HG03457 (cell line): Measurements from ENCODE around the gene NR2C1.

Experiments
- ATAC-seq: cut with Tn5 transposase; IDR thresholded peaks from one replicate; pipeline ENCODE4 v1.9.1; 2021; ENCODE audit warnings: moderate number of reproducible peaks; ENCODE audit not compliant: unreplicated experiment

Gene NR2C1

DNA sequence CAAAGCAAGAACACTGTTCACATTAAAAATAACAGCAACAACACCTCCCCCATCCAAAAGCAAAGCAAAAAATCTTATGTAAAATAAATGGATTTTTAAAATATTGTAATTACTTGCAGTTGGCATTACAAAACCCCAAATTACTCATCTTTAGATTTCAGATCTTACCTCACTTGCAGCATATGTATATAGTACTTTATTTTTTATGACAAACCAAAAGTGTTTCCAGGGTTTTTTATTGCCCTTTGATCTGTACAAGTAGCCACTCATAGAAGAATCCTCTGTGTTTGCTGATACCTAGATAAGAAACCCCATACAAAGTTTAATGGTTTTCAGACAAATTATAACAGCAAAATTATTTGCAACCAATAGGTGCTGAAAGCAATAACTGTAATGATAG is 12.2 kb upstream of the NR2C1 start:
- ATAC-seq: no peak

DNA sequence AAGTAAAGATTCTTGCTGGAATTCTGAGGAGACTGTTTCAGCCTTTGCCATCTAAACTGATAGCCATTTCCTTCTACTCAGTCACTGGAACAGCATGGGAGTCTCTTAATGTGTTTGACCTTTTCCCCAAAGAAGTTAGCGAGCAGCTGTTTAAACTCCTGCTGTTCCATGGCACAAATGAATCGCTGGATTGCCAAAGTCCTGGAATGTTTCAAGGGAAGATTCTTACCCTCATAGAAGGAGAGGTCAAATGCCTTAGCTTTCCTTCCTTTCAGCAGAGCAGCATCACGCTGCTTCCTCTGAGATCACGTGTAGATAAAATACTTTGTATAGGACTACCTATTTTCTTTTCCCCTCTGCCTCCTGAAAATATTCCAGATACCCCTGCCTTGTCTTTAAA is 10.5 kb upstream of the NR2C1 start:
- no peak for ATAC-seq

DNA sequence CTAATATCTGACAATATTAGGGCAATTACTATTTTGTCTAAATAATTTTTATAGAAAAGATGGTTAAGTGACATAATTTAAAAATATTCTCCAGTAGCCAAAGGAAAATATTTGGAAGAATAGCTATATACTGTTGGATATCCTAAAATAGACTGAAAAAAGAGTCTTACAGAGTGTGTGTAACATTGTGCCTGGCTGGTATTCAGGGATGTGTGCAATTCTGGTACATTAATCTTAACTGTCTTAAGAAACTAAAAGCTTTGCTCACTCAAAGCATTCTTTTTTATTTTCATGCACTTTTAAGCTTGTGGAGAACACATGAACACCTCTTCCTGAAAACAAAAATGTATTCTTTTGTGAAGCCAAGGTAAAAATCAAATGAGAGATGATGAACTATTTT is 10.1 kb upstream of the NR2C1 start:
- ATAC-seq: no peak

DNA sequence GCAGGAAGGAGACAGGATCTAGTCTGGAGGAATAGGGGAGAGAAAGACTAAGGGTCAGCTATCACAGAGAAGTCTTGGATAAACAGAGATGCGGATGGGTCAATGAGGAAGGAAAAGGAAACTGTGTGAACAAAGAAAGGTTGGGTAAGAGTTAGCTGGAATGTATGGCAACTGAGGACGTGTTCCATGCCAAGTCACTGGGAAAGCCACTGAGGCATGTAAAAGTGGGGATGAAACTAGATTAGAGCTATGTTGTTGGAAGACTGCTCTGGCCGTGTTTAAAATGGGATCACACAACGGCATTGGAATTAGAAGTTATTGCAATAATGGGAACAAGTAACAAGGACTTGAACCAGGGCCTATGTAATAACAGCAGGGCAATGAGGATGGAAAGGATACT is 3.9 kb upstream of the NR2C1 start:
- no peak for ATAC-seq

DNA sequence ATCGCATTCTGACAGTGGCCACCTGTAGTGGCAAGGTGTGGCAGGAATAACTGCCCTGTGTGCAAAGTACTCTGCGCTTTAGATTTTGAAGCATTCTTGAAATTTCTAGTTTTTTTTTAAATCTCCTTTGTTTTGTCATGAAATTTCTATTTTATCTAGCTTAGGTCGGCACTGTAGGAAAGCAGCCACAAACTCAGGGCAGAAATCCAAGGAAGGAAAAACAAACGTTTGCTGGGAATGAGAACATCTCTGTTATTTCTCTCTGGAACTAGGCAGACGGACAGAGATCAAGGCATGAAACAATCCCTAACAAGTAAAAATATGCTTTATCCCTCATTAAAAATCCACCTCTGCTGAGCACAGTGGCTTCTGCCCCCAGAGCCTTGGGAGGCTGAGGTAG is 1.3 kb upstream of the NR2C1 start:
- ATAC-seq: no peak

DNA sequence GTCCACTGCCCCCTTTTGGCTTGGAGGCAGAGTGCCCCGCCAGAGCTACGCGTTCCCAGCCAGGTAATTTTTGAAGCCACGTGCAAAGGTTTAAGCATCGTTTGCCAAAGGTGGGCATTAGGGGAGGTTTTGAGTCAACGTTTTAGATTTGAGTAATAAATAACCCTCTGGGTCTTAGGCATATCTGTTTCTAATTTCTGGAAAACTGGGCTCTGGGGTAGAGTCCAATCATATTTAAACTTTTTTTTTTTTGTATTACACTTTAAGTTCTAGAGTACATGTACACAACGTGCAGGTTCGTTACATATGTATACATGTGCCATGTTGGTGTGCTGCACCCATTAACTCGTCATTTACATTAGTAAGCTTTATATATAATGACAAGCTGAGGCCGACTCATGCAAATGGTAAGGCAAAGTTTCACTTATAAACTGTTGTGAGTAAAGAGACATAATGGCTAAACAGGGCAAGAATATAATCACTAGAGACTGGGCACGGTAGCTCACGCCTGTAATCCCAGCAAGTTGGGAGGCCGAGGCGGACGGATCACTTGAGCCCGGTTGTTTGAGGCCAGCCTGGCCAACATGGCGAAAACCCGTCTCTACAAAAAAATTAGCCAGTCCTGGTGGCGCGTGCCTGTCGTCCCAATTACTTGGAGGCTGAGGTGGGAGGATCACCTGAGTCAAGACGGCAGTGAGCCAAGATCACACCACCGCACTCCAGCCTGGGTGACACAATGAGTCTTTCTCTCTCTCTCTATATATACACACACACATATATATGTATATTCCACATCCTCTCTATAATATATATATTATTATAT is 491 bp upstream of the NR2C1 start:
- ATAC-seq: no peak

GRCh38 chr12:95070378-95070777 is 3.0 kb downstream of the NR2C1 start:
- ATAC-seq: no peak

DNA sequence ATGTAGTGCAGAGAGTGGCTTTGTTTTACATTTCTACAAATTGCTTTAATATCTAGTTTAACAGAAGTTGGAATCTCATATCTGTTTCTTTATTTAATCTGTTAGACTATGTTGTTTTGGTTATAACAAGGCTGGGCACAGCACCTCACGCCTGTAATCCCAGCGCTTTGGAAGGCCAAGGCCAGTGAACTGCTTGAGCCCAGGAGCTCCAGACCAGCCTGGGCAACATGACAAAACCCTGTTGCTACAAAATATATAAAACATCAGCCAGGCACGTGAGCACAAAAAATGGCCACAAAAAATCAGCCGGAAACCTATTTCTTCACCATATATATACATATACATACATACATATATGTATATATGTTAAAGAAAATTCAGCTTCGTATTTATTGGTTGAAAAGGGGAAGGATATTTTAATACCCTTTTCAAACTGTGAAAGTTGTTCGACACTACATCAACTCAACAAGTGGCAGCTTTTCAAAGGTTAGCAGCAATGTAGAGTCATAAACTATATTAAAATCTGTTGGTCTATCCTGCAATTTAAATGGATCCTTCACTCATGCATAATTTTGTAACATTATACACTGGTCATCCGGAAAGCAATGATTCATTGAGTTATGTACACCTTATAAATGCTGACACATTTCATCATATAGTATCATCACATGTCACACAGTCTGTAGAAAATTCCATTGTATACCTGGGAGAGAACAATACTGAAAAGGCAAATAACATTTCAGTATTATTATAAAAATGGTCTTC is 7.1 kb downstream of the NR2C1 start:
- no peak for ATAC-seq

GRCh38 chr12:95060951-95061350 is 12.5 kb downstream of the NR2C1 start:
- no peak for ATAC-seq

DNA sequence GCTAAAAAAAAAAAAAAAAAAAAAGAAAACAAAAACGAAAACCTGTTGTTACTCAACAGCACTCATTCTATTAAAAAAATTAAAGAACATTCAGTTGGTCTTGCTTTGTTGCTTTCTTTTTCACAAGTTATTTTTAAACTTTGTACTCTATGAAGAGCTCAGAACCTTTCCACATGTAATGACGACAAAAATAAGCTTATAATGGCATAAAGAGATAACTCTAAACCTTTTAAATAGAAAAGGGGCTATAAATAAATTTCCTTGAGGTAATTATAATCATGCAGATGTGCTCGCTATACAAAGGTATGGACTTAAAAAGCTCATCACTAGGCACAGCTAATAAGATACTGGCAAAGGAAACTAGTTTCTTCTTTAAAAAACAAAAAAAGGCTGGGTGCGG is 13.4 kb downstream of the NR2C1 start:
- no peak for ATAC-seq

- ATAC-seq: no peak
These were observed 16.0 kb downstream of the NR2C1 start for GRCh38 chr12:95057424-95057823.

- no peak for ATAC-seq
These were observed 18.4 kb downstream of the NR2C1 start for GRCh38 chr12:95055057-95055456.

DNA sequence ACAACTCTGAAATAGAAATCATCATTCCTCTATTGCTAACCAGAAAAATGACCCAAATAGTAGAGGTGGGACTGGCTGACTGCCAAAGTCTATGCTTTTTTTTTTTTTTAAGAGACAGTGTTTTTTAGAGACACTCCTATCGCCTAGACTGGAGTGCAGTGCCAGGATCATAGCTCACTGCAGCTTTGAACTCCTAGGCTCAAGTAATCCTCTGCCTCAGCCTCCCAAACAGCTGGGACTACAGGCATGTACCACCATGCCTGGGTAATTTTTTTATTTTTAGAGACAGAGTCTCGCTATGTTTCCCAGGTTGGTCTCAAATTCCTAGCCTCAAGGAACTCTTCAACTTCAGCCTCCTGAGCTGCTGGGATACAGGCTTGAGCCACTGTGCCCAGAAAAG is 19.2 kb downstream of the NR2C1 start:
- no peak for ATAC-seq

DNA sequence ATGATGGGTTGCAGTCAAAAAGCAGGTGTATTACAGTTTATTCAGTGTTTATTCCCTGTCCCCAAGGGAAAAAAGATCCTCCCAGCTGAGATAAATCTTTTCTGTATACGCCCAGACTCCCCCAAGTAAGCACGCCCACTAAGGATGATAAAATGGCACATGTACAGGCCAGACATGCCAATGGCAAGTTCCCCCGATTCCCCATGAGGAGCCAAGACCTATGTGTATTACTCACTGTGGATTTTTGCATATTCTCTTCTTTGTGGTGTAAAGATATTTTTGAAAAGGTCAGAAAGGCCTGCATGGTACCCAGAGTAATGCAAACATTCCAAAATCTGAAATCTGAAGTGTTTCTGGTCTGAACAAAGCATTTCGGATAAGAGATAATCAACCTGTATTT is 22.2 kb downstream of the NR2C1 start:
- no peak for ATAC-seq

DNA sequence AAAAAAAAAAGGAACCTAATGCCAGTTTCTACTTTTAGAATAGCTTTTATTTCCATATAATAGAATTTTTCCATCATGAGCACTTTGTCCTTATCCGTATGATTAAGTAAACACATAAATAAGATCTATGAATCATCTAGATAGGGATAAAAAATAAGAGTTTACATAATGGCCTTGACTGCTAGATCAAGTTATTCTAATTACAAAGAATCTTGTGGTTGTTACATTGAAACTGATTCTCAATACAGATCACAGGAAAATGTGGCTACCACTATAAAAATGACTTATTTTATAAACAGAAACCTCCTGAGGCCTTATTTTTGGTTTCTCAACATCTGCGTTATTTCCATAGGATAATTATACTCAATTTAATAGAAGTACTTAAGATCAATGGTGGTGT is 35.5 kb downstream of the NR2C1 start:
- no peak for ATAC-seq

DNA sequence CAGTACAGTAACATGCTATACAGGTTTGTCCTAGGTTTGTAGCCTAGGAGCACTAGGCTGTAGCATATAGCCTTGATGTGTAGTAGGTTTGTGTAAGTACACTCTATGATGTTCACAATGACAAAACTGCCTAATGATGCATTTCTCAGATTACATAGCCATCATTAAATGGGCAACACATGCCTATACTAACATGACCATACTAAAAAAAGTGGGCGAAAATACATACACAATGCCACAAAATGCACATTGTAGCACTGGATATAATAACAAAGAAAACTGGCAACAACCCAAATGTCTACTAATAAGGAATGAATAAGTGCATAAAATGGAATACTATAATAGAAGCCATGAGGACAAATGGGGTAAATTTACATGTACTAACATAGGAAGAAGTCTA is 38.7 kb downstream of the NR2C1 start:
- no peak for ATAC-seq

- ATAC-seq: no peak
These were observed 50.9 kb downstream of the NR2C1 start for GRCh38 chr12:95022477-95022876.

- ATAC-seq: no peak
These were observed 55.9 kb downstream of the NR2C1 start for GRCh38 chr12:95017482-95017881.

- ATAC-seq: no peak
These were observed 57.3 kb downstream of the NR2C1 start for GRCh38 chr12:95016120-95016519.

- no peak for ATAC-seq
These were observed 58.9 kb downstream of the NR2C1 start for GRCh38 chr12:95014554-95014953.

DNA sequence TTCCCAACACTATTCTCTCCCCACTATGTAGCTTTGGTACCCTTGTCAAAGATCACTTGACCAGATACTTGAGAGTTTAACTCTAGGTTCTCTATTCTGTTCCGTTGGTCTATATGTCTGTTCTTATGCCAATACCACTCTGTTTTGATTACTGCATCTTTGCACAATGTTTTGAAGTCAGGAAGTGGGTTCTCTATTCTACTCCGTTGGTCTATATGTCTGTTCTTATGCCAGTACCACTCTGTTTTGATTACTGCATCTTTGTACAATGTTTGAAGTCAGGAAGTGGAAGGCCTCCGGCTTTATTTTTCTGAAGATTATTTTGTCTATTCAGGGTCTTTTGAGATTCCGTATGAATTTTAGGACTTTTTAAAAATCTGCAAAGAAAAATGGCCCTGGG is 67.2 kb downstream of the NR2C1 start:
- ATAC-seq: no peak

- ATAC-seq: no peak
These were observed 68.8 kb downstream of the NR2C1 start for GRCh38 chr12:95004610-95005009.

GRCh38 chr12:95003921-95004272 is 69.5 kb downstream of the NR2C1 start:
- ATAC-seq: peak; percentile 29
